TTC549 (cell line): ENCODE measurements around the gene PRRG1.
"Not testable (repeated sequence)": the region's sequence is repeated elsewhere in the genome, so short reads cannot be mapped to it uniquely, and the experiment has no call there.

Experiments used
- FAIRE-seq: peaks from 2 replicates; lab custom pipeline; 2012; peaks lifted over from hg19 to GRCh38; lab: Jason Lieb, UNC

Gene PRRG1

GRCh38 chrX:37378830-37379229 is 29.7 kb downstream of the PRRG1 start:
- no peak for FAIRE-seq

DNA sequence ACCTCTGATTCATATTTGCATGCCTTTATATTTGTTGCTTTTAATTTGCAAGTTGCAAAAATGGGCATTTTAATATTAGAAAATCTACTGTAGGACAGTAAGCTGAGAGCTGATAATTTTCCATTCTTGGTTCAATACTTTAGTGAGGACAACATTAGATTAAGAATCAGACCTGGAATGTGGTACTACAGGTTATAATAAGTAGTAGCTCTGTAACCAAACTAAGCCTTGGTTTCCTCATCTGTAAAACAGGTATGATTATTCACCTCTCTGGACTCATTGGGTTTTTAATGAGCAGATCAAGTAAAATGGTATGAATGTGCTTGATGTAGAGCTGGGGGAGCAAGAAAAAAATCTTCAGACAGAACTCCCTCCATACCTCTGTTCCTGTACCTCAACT is 31.1 kb downstream of the PRRG1 start:
- FAIRE-seq: no peak

DNA sequence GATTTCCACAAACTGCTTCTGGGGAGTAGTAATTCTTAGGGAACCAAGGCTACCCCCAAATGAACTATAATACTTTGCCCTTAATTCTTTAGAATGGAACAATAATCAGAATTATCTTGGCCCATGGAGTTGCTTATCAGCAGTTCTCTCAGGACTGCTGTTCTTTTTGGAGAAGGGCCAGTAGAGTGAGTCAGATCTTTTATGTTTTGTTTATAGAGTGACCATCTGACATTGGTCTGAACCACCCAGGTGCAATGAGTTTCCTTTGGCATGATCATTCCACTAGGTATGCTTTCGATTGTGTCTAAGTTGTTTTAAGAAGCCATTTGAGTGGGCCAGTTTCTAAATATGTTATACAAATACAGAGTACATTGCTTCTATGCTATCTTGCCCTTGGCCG is 31.8 kb downstream of the PRRG1 start:
- no peak for FAIRE-seq

- no peak for FAIRE-seq
These were observed 34.1 kb downstream of the PRRG1 start for GRCh38 chrX:37383313-37383712.

DNA sequence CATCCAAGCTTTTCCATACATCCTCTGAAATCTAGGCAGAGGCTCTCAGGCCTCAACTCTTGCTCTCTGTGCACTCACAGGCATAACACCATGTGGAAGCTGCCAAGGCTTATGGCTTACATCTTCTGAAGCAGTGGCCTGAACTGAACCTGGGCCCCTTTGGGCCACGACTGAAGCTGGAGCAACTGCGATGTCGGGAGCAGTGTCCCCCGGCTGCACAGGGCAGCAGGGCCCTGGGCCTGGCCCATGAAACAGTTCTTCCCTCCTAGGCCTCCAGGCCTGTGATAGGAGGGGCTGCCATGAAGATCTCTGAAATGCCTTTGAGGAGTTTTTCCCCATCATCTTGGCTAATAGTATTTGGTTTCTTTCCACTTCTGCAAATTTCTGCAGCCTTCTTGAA is 39.2 kb downstream of the PRRG1 start:
- no peak for FAIRE-seq

DNA sequence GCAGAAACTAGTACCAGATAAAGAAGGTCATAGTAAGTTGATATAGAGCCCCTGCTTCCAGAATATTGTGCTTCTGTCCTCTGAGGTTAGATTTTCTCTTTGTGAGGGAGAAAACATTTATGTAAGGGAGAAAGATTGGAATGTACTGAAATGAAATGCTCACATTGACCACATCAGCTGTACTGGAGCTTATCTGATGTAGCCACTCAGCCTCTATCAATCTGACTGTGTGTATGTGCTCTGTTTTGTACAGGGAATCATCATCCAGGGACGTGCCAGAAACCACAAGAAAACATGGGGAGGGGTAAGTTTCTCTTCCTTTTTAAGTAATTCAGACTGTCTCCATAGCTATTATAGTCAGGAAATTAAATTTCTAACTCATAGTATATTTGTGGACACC is 56.8 kb downstream of the PRRG1 start:
- FAIRE-seq: no peak

DNA sequence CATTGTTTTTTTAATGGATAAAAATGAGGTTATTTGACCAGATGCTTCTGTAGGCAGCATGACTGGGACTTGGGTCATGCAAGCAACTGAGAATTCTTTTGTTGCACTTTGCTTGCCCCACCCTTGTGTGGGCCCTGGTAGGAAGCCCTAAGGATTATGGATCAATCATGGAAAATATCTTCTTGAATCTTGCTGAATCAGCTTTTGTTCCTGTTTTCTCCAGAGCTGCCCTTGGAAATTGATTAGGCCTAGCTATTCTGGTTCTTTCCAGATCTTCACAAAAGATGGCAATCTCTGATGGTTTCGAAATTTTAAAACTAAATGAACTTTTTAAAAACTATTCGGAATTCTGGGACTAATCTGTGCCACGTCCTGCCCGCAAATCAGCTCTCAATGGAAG is 58.6 kb downstream of the PRRG1 start:
- FAIRE-seq: no peak

DNA sequence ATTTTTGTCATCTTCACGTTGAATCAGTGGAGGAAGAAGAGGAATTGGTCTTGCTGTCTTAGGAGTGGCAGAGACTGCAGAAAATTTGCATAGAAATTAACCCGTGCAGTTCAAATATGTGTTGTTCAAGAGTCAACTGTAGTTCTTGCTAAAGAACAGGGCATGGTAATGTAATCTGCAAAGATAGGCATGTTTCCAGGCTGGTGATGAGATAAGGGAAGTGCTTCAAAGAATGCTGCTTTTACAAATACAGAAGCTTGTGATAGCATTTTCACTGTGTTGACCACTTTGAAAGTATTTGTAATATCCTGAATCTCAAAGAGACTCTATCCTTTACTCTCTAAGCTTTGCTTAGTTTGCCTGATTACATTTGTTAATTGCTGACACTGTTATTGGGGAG is 60.1 kb downstream of the PRRG1 start:
- FAIRE-seq: no peak

GRCh38 chrX:37420185-37420584 is 71.0 kb downstream of the PRRG1 start:
- no peak for FAIRE-seq

GRCh38 chrX:37420756-37421155 is 71.6 kb downstream of the PRRG1 start:
- FAIRE-seq: no peak

GRCh38 chrX:37424000-37424429 is 74.9 kb downstream of the PRRG1 start:
- FAIRE-seq: no peak

- no peak for FAIRE-seq
These were observed 76.2 kb downstream of the PRRG1 start for GRCh38 chrX:37425370-37425769.

- not testable (repeated sequence) for FAIRE-seq
These were observed 79.8 kb downstream of the PRRG1 start for GRCh38 chrX:37428962-37429361.

DNA sequence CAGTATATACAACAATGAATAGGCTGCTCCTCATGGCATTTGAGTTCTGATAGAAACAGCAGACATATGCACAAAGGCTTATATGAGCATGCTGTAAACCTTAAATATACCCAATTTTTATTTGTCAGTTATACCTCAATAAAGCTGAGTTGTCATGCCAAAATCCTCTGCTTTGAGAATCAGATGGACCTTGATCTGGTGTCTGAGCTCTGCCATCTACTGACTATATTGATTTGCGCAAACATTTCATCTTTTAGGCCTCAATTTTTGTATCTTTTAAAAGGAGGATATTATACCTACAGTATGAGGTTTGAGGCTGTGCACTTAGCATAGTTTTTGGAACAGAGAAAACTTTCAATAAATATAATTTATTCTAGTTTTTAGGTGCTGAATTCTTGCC is 85.2 kb downstream of the PRRG1 start:
- no peak for FAIRE-seq

GRCh38 chrX:37437160-37437559 is 88.0 kb downstream of the PRRG1 start:
- no peak for FAIRE-seq

GRCh38 chrX:37441377-37441776 is 92.2 kb downstream of the PRRG1 start:
- FAIRE-seq: no peak

DNA sequence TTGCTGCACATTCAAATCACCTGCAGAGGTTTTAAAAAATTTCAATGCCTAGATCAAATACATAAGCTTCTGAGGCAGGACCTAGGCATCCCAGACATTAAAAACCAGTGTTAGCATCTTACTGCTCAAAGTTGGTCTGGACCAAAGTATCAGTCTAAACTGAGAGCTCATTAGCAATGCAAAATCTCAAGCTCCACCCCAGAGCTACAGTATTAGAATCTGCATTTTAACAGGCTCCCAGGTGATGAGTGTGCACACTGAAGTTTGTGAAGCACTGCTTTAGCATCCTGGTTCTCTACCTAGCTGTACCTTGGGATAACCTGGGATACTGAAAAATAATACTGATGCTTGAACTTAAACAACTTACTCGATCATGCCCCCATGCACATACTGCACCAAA is 96.0 kb downstream of the PRRG1 start:
- no peak for FAIRE-seq

DNA sequence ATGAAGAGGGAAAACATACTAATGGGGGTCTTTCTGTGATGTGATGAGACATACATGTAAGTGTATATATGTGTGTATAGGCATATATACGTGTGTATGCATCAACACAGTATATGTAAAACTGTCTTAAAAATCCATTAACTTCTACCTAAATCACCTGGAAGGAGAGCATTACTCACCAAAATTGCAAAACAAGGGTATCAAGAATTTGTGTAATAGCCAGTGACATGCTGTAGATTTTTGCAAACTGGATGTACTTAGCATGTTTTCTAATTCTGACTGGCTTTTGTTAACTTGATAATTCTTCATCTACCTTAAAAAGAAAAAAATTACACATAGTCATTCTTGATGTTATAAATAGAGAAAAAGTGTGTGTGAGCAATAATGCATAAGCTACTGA is 104.7 kb downstream of the PRRG1 start:
- no peak for FAIRE-seq

- no peak for FAIRE-seq
These were observed 105.5 kb downstream of the PRRG1 start for GRCh38 chrX:37454537-37455285.

GRCh38 chrX:37455381-37455780 is 106.2 kb downstream of the PRRG1 start:
- no peak for FAIRE-seq

DNA sequence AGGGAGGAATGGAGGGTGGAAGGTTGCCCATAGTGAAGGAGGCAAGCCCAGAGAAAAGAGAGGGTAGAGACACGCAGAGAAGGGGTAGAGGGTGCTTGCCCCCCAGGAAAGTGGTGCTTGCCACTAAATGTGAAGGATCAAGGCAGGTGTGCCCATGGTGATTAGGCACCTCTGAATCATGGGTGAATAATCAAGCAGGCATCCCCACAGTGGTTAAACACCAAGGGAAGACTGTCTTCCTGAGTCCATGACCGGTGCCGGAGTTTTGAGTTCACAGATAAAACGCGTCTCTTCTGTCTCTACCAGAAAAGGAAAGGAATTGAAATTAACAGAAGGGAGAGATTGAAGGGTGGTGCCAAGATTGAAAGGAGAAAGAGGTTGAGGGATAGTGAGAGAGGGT is 111.1 kb downstream of the PRRG1 start:
- FAIRE-seq: not testable (repeated sequence)

DNA sequence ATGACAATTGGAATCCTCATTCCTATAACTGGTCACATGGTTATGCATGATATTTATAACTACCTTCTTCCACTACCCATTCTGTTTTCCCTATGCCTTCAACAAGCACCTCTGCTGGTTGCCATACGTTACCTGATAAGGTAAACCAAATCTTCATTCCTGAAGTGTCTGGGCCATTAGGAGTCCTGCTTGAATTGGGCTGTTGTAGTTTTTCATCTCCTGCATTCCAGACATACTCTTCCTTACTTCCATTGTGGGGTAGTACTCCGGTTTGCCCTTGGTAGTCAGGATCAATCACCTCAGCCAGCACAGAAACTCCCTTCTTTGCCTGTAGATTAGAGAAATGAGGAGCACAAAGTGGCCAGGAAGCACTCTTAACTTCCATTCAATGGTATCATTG is 113.2 kb downstream of the PRRG1 start:
- FAIRE-seq: no peak

DNA sequence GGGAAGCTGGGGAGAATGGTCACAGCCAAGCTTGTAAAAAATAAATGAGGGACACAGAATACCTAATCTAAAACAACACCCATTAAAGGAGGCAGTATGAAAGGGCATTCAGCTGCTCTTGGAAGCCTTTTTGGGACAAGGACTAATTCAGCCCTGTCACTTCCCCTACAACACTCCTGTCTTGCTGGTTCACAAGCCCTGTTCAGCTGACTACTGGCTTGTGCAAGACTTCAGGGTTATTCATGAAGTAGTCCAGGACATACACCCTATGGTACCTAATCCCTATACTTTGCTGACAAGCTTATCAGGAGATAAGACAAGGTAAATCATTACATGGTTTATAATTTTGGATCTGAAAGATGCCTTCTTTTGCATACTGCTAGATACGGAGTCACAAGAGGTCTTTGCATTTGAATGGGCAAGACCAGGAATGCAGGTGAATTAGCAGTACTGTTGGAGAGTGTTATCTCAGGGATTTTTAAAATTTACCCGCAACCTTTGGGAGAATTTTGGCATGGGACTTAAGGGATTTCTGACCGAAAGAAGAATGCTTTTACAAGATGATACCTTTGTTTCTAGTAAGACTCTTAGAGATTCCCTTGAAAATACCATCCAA is 119.1 kb downstream of the PRRG1 start:
- FAIRE-seq: no peak

GRCh38 chrX:37470711-37471110 is 121.5 kb downstream of the PRRG1 start:
- FAIRE-seq: no peak
